ENCODE measurements around the gene MYLK2.

The MYLK2 gene

GRCh38 chr20:31836853-31837608, 17.9 kb downstream of the MYLK2 start:
- no peak for DNase-seq

GRCh38 chr20:31837896-31838397, 18.8 kb downstream of the MYLK2 start:
- DNase-seq: no peak

- no peak for DNase-seq
These were observed 19.6 kb downstream of the MYLK2 start for GRCh38 chr20:31838646-31839292.

GRCh38 chr20:31839782-31840487, 20.8 kb downstream of the MYLK2 start:
- DNase-seq: no peak

- no peak for DNase-seq
These were observed 22.0 kb downstream of the MYLK2 start for GRCh38 chr20:31840906-31841816.

DNA sequence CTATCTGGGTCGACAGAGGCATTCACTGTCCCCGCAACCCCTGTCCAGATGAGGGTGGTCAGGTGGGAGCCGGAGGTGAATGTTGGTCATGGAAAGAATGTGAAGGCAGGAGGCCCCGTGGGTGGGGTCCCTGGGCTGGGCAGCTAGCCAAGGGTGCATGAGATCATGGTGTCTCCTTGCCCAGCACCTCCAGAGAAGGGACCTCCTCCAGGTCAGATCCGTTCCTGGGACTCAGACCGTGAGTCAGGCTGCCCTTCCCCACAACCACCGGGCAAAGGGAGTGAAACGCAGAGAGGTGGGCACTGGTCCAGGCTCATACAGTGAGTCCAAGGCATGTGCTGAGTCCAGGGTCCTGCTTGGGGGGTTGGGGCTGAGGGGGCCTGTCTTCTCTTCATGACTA, 22.8 kb downstream of the MYLK2 start:
- DNase-seq: no peak

DNA sequence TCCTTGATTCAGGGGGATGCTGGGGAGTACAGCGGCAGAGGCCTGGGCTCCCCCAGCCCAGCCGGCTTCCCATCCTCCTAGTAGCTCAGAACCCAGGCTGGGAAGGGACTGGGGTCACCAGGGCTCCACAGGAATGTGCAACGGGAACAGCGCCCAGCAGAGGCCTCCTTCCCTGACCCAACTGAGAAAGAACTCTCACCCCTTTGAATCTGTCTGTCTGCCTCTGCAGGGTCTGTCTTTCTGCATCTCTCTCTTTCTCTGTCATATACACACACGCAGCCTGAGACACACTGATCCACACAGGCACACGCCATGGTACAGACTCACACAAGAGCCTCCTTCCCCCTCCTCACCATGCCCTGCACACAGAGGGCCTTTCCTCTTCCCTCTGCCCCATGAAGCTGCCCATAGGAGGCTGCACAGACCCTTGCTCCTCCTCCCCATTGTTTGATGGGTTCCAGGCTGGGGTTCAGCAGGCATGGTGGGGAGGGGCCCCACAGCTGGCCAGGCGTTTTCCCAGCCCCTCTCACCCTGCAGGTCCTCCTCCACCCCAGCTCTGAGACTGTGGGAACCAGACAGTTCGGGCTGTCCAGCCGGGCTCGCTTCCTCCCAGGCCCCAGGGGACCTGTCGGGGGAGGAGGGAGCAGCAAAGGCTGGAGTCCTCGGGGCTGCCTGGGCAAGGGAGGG, 23.5 kb downstream of the MYLK2 start:
- no peak for DNase-seq

- no peak for DNase-seq
These were observed 24.1 kb downstream of the MYLK2 start for GRCh38 chr20:31843288-31843687.

DNA sequence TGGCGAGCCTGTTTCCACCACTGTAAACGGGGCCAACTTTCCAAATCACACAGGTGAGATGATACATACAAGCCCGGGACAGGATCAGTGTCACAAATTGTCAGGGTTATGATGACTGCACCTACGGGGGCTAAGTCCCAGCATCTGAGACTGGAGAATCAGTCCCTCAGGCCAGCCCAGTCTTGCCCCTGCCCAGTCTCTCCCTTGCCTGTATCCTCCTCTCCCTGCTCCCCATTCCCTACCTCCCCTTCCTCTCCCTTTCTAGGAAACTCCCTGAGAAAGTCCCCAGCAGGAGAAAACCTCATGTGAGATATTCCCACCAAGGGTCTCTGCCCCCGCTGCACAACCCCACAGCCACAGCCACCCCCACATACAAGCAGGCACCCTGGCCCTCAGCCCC, 24.7 kb downstream of the MYLK2 start:
- no peak for DNase-seq

DNA sequence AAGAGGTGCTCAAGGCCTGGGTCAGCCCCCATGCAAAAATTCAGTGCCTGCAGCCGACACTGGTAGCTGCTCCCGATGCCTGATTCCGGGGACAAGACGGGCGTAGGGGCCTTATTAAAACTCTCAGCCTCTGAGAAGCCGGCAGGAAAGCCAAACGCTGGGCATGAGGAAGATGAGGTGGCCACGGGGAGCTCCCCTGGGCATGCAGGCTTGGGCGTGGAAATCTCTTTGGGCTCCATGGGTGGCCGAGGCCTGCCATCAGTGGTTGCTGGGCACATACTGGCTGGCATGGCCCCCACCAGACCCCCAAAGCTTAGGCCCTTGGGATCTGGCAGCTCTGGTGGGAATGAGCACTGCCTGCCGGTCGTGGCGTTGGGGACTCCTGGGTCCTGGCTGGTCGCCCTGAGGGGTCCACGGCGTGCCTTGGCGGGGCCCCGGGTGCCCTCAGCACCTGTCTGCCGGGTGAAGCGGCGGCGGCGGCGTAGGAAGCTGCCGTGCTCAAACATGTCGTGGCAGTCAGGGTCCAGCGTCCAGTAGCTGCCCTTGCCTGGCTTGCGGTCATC, 25.7 kb downstream of the MYLK2 start:
- DNase-seq: no peak

DNA sequence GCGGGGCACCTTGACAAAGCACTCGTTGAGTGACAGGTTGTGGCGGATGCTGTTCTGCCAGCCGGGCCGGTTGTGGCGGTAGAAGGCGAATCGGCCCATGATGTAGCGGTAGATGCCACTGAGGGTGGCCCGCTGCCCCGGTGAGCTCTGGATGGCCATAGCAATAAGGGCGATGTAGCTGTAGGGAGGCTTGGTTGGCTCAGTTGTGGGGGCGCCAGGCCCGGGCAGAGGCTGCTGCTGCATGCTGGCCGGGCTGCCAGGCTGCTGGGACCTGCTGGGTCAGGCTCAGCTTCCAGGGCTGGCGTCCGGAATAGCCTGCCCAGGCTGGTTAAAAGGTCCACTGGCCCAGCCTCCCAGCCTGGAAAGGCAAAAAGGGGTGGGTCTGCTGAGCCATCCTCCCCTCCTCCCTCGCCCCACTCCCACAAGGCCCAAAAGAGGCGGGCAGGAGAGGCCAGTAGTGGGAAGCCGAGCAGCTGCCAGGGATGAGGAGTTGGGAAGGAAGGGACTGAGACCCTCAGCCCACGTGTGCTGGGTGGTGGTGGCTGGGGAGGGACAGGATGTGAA, 26.2 kb downstream of the MYLK2 start, which contains the start of gene FOXS1:
Gene FOXS1, minus strand, starts transcription at position 305 of the 564 bp plus-strand sequence. Its CDS starts 62 bp downstream, at position 243.
- peak in 1 of 2 experiments; percentile 17 for DNase-seq

DNA sequence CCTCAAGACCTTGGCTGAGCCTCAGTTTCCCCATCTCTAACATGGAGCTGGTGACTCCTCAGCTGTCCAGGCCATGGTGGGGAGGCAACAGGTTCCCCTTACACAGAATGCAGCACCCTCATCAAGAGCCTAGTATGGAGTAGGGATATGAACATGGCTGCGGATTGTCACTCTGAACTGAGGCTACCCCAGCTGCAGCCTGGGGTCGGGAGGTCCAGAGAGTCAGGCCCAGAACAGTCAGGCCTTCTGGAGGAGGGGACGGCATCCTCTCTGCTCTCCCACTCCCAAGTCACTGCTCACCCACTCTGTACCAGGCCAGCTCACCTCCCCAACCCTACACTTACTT, 27.6 kb downstream of the MYLK2 start:
- DNase-seq: no peak

- no peak for DNase-seq
These were observed 29.2 kb downstream of the MYLK2 start for GRCh38 chr20:31848088-31848999.

GRCh38 chr20:31849306-31849930, 30.3 kb downstream of the MYLK2 start:
- peak in 1 of 2 experiments; percentile 18 for DNase-seq

GRCh38 chr20:31851240-31851955, 32.2 kb downstream of the MYLK2 start:
- DNase-seq: no peak

DNA sequence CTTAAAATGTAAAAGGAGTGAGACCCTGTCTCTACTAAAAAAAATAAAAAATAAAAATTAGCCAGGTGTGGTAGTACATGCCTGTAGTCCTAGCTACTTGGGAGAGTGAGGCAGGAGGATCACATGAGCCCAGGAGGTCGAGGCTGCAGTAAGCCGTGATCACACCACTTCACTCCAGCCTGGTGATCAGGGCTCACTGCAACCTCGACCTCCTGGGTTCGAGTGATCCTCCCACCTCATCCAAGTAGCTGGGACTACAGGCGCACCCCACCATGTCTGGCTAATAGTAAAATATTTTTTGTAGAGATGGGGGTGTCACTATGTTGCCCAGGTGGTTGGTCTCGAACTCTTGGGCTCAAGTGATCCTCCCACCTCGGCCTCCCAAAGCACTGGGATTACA, 34.3 kb downstream of the MYLK2 start:
- no peak for DNase-seq

- DNase-seq: no peak
These were observed 37.4 kb downstream of the MYLK2 start for GRCh38 chr20:31856516-31856915.

- DNase-seq: no peak
These were observed 39.0 kb downstream of the MYLK2 start for GRCh38 chr20:31857861-31858759.
